HG03571 (cell line): ENCODE data around the gene LYRM4.

ENCODE experiments used
- ATAC-seq: cut with Tn5 transposase; IDR thresholded peaks from one replicate; pipeline ENCODE4 v1.9.1; 2021; ENCODE audit not compliant: unreplicated experiment

Gene LYRM4

GRCh38 chr6:5178806-5179205, 81.9 kb downstream of the LYRM4 start:
- no peak for ATAC-seq

- peak; percentile 40 for ATAC-seq
These were observed 85.1 kb downstream of the LYRM4 start for GRCh38 chr6:5175635-5176034.

- no peak for ATAC-seq
These were observed 85.8 kb downstream of the LYRM4 start for GRCh38 chr6:5174756-5175549.

DNA sequence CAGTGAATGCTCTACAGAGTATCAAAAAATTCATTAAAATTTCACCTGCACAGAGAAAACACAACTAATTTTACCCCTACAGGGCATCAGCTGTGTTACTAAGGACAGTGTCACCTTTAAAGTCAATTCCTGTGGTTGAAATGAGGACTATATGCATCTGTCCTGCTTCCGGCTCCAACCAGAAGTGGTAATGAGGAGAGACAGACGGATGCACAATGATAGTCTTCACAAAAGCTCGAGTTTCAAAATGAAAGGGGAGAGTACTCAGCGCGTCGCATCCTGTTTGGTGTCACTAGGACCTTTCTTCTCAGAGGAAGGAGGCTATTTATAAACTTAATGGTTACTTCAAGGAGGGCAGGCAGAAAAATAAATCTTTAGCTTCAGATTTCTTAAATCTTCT, 86.5 kb downstream of the LYRM4 start:
- ATAC-seq, result peak; percentile 94

GRCh38 chr6:5173810-5174209, 86.9 kb downstream of the LYRM4 start:
- peak; percentile 15 for ATAC-seq

- ATAC-seq, result no peak
These were observed 87.8 kb downstream of the LYRM4 start for GRCh38 chr6:5172897-5173474.

DNA sequence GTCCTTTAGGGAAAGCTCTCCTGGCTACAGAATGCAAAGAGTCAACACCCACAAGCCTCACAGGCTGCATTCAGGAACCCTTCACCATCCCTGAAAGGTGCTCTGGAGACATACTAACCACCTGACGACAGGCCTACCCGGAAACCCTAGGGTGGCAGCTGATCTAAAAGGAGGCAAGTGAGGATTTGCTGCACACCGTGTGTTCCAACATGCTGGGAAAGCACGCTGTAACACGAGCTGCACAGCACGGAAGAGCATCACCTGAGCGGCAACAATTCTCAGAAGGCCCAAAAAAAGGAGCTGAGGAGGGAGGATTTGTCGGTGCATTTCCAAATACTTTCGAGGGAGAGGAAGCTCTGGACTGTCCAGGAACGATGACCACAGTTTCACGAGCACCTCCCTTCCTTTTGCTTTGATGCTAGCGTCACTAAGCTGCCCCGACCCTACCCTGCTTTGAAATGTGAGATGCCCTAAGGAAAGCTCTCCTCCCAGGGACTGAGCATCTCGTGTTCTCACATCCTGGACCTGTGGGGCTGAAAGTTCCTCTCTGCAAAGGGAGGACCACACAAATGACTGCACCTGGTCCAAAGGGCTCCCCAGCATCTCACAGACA, 88.6 kb downstream of the LYRM4 start:
- ATAC-seq, result no peak

GRCh38 chr6:5167501-5167900, 93.2 kb downstream of the LYRM4 start:
- ATAC-seq, result no peak

GRCh38 chr6:5164092-5164491, 96.7 kb downstream of the LYRM4 start:
- no peak for ATAC-seq

GRCh38 chr6:5163247-5163646, 97.5 kb downstream of the LYRM4 start:
- ATAC-seq, result no peak

DNA sequence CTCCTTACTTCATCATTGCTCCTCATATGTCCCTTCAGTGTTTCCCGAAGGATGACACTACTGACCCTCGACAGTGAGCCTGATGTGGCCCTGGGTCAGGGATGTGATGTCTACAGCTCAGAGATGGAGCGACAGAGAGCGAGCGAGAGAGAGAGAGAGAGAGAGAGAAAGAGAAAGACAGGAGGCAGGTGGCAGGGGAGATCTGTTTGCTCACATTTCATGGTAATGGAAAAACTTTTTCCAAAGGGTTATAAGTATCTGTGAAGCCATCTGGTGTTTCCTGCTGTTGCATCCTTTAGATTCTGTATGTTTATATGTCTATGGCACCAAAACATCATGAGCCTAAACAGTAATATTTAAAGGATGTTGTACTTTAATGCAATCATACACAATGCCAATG, 98.4 kb downstream of the LYRM4 start:
- ATAC-seq, result no peak

DNA sequence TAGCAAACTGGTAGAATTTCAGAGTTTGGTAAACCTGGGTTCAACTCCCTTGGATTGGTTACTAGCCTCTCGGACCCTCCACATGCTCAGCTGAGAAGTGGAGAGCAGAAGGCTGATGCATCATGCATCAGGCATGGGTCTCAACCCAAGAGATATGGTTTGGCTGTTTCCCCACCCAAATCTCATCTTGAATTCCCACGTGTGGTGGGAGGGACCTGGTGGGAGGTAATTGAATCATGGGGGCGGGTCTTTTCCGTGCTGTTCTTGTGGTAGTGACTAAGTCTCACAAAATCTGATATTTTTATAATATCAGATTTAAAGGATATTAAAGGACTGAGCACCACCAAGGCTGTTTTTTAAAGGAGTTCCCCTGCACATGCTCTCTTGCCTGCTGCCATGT, 100.5 kb downstream of the LYRM4 start:
- ATAC-seq, result no peak

DNA sequence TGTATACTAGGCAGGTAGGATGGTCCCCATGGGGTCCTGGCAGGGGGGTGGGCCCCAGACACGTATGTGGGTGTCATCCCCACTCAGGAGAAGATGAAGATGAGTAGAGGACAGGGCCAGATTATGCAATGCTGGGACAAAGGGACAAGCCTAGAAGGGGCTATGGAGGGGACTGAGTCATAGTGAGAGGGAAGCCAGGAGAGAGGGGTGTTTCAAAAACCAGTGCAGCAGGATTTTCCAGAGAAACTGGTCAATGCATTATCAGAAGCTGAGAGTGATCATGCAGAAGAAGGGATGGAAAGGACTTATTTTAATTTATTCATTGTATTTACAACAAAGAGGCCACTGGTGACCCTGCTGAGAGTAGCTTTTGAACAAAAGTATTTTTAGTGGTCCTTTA, 101.6 kb downstream of the LYRM4 start:
- no peak for ATAC-seq

GRCh38 chr6:5158180-5158579, 102.6 kb downstream of the LYRM4 start:
- ATAC-seq, result no peak

GRCh38 chr6:5157621-5158138, 103.1 kb downstream of the LYRM4 start:
- no peak for ATAC-seq

DNA sequence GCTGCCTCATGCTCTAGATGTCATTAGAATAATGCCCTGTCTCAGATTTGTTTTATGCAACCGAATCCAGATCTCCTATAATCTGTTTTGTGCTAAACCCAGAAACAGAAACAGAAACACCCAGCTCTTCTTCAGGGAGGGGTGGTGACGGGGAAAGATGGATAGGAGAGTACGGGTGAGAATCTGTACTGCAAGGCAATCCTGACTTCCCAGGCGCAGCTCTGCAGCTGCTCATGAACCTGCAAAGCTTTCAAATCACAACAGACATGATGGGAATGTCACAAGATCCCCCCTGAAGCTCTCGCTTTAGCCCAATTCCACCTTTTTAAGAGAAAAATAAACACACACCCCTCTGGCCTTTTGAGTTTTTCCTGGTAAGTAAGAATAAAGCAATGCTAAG, 104.1 kb downstream of the LYRM4 start:
- ATAC-seq, result no peak

DNA sequence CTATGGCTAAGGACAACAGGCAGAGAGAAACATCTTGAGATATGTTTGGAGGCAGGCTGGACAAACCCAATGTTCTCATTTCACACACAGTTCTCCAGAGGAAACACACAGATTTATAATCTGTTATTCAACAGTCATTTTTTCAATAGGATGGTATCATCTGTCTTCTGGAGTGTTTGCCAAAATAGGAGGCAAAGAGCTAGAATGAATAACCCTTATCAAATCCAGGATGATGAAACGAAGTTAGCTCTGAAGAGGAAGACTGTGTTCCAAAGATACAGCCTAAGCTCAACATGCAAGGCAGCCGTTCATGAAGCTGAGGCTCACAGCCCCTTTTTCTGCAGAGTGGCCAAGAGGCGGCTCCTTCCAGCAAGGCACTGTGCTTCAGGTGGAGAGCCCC, 104.8 kb downstream of the LYRM4 start:
- ATAC-seq, result no peak

- no peak for ATAC-seq
These were observed 107.6 kb downstream of the LYRM4 start for GRCh38 chr6:5153186-5153585.

GRCh38 chr6:5152460-5152859, 108.3 kb downstream of the LYRM4 start:
- no peak for ATAC-seq

DNA sequence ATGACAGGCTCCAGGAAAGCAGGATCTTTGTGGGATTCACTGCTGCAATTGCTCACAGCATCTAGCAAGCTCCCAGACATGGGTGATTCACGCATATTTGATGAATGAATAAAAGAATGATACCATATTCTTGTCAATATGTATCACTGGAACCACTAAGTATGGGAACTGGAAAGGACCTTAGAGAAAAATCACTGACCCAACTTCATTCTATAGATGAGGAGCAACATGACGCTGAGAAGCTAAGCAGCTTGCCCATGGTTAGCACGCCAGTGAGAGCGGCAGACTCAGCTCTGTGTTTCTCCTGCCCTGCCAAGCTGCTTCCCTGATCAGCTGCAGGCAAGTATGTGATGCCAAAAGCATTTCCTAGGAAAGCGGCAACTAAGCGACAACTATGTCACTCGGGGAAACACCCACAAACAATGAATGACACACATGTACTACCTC, 108.8 kb downstream of the LYRM4 start:
- ATAC-seq, result no peak

GRCh38 chr6:5151360-5151954, 109.3 kb downstream of the LYRM4 start:
- ATAC-seq, result no peak
